MM.1S (cell line): ENCODE data around the gene TMEM131.
"Not testable (repeated sequence)": the region's sequence is repeated elsewhere in the genome, so short reads cannot be mapped to it uniquely, and the experiment has no call there.

Experiments used
- DNase-seq: peaks from one replicate; pipeline ENCODE4 v3.0.0-alpha.2; 2015
- H2AFZ ChIP-seq: fragments of 300-600 bp; sonication (generic); 2 replicates; pipeline ENCODE4 v1.6.0; 2016; ENCODE audit warnings: antibody characterized with exemption, low read length
- H3F3A ChIP-seq: fragments of 300-600 bp; sonication (generic); 2 replicates; pipeline ENCODE4 v1.6.1; 2016; ENCODE audit warnings: mild to moderate bottlenecking, antibody characterized with exemption, low read length, moderate library complexity, mixed read lengths; ENCODE audit not compliant: insufficient read depth
- H3K27ac ChIP-seq: fragments of 300-600 bp; sonication (generic); 2 replicates; pipeline ENCODE4 v1.5.1; 2016; ENCODE audit warnings: mild to moderate bottlenecking, low read length
- H3K27me3 ChIP-seq: fragments of 300-600 bp; sonication (generic); replicated peaks from 2 replicates; pipeline ENCODE4 v1.6.0; 2016; ENCODE audit warnings: low read length; ENCODE audit not compliant: insufficient read depth
- H3K36me3 ChIP-seq: fragments of 300-600 bp; sonication (generic); replicated peaks from 2 replicates; pipeline ENCODE4 v1.6.1; 2016; ENCODE audit warnings: mild to moderate bottlenecking, low read length, mixed read lengths; ENCODE audit not compliant: insufficient read depth
- H3K4me1 ChIP-seq: fragments of 300-600 bp; sonication (generic); 2 replicates; pipeline ENCODE4 v1.6.1; 2016; ENCODE audit warnings: low read length, mixed read lengths
- H3K4me2 ChIP-seq: fragments of 300-600 bp; sonication (generic); 2 replicates; pipeline ENCODE4 v1.6.0; 2016; ENCODE audit warnings: low read depth, low read length
- H3K4me3 ChIP-seq: fragments of 300-600 bp; sonication (generic); 2 replicates; pipeline ENCODE4 v1.5.1; 2016; ENCODE audit warnings: low read length, mixed read lengths
- H3K79me2 ChIP-seq: fragments of 300-600 bp; sonication (generic); 2 replicates; pipeline ENCODE4 v1.6.1; 2016; ENCODE audit warnings: mixed run types, low read length, mixed read lengths
- H3K9ac ChIP-seq: fragments of 300-600 bp; sonication (generic); 2 replicates; pipeline ENCODE4 v1.6.1; 2016; ENCODE audit warnings: low read length, mixed read lengths
- H3K9me2 ChIP-seq: fragments of 300-600 bp; sonication (generic); replicated peaks from 2 replicates; pipeline ENCODE4 v1.6.1; 2016; ENCODE audit warnings: mild to moderate bottlenecking, low read length, mixed read lengths; ENCODE audit not compliant: insufficient read depth
- H3K9me3 ChIP-seq: fragments of 300-600 bp; sonication (generic); replicated peaks from 2 replicates; pipeline ENCODE4 v1.6.1; 2016; ENCODE audit warnings: mild to moderate bottlenecking, low read length, mixed read lengths; ENCODE audit not compliant: insufficient read depth
- H4K20me1 ChIP-seq: fragments of 300-600 bp; sonication (generic); 2 replicates; pipeline ENCODE4 v1.6.1; 2016; ENCODE audit warnings: mild to moderate bottlenecking, low read length, moderate library complexity, mixed read lengths; ENCODE audit not compliant: insufficient read depth
- EZH2 ChIP-seq: fragments of 300-600 bp; sonication (generic); optimal IDR thresholded peaks from 2 replicates; pipeline ENCODE3; 2017; ENCODE audit warnings: low read depth, mild to moderate bottlenecking, antibody characterized with exemption, low read length, mixed read lengths
- EZH2phosphoT487 ChIP-seq: fragments of 300-600 bp; sonication (generic); IDR thresholded peaks from 2 replicates; pipeline ENCODE4 v1.6.1; 2018; ENCODE audit warnings: antibody characterized with exemption, low read length
- TF ChIP-seq, protein P1 (sequence below): fragments of 300-600 bp; sonication (generic); IDR thresholded peaks from 2 replicates; pipeline ENCODE4 v1.5.1; 2016; ENCODE audit warnings: antibody characterized with exemption, low read length, mixed read lengths

The TMEM131 gene

DNA sequence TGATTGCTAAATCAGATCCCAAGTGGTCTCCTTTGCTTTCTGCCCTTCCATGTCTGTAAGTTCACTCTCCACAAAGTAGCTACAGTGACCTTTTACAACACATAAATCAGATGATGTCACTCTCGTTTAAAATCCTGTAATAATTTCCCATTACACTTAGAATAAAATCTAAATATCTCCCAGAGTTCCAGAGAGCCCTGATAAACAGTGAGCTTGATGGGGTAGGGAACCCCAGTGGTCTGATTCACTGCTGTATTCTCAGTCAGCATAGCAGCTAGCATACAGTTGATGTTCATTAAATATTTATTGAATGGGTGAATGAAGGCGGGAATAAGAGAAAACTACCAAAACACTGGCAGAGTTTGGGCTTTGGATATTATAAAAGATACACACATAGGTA is 164.6 kb downstream of the TMEM131 start:
- Histone ChIP-seq H3K9me3 (no peaks in the 10 kb centered on the region), H2AFZ (no peak overlapping the region), H3F3A (no peaks in the 10 kb centered on the region), H3K36me3 (no peaks in the 10 kb centered on the region), H3K27ac (no peak overlapping the region), H3K9ac (no peak overlapping the region), H3K4me1 (0 out of 2 replicates have a peak, but pooled peaks cover 6% of the 10 kb centered on the region), H4K20me1 (no peaks in the 10 kb centered on the region), H3K27me3 (no peaks in the 10 kb centered on the region), H3K79me2 (no peaks in the 10 kb centered on the region), H3K4me2 (no peak overlapping the region), H3K4me3 (no peak overlapping the region), H3K9me2 (no peaks in the 10 kb centered on the region)
- DNase-seq = no peak
- TF ChIP-seq EZH2 (no peak), EZH2phosphoT487 (no peak)
- TF ChIP-seq, protein P1, sequence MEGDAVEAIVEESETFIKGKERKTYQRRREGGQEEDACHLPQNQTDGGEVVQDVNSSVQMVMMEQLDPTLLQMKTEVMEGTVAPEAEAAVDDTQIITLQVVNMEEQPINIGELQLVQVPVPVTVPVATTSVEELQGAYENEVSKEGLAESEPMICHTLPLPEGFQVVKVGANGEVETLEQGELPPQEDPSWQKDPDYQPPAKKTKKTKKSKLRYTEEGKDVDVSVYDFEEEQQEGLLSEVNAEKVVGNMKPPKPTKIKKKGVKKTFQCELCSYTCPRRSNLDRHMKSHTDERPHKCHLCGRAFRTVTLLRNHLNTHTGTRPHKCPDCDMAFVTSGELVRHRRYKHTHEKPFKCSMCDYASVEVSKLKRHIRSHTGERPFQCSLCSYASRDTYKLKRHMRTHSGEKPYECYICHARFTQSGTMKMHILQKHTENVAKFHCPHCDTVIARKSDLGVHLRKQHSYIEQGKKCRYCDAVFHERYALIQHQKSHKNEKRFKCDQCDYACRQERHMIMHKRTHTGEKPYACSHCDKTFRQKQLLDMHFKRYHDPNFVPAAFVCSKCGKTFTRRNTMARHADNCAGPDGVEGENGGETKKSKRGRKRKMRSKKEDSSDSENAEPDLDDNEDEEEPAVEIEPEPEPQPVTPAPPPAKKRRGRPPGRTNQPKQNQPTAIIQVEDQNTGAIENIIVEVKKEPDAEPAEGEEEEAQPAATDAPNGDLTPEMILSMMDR = no peak

DNA sequence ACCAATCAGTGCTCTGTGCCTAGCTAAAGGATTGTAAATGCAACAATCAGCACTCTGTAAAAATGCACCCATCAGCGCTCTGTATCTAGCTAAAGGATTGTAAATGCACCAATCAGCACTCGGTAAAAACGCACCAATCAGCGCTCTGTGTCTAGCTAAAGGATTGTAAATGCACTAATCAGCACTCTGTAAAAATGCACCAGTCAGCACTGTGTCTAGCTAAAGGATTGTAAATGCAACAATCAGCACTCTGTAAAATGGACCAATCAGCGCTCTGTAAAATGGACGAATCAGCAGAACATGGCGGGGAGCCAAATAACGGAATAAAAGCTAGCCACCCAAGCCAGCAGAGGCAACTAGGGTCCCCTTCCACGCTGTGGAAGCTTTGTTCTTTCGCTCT is 166.5 kb downstream of the TMEM131 start:
- H3K79me2 ChIP-seq, H3F3A ChIP-seq, H3K9me3 ChIP-seq, H3K4me1 ChIP-seq, H2AFZ ChIP-seq, H4K20me1 ChIP-seq, H3K36me3 ChIP-seq, H3K27ac ChIP-seq, H3K4me3 ChIP-seq, H3K9ac ChIP-seq, H3K4me2 ChIP-seq, H3K9me2 ChIP-seq, DNase-seq, H3K27me3 ChIP-seq: not testable (repeated sequence)

DNA sequence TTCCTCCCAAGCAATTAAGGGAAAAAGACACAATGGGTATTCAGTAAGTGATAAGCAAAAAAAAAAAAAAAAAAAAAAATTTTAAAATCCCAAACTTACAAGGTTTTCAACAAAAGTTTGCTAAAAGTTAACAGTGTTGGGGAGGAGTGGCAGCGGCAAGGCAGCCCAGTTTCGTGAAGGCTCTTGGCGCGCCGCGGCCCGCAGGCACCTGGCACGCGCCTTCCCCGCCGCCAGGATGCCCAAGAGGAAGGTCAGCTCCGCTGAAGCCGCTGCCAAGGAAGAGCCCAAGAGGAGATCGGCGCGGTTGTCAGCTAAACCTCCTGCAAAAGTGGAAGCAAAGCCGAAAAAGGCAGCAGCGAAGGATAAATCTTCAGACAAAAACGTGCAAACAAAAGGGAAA is 168.7 kb downstream of the TMEM131 start:
- not testable (repeated sequence) for H2AFZ ChIP-seq, H3F3A ChIP-seq, H3K79me2 ChIP-seq, H3K4me1 ChIP-seq, H3K4me3 ChIP-seq, H3K27me3 ChIP-seq, H3K27ac ChIP-seq, H3K9me3 ChIP-seq, H4K20me1 ChIP-seq, H3K9ac ChIP-seq, DNase-seq, H3K9me2 ChIP-seq, H3K36me3 ChIP-seq, H3K4me2 ChIP-seq

DNA sequence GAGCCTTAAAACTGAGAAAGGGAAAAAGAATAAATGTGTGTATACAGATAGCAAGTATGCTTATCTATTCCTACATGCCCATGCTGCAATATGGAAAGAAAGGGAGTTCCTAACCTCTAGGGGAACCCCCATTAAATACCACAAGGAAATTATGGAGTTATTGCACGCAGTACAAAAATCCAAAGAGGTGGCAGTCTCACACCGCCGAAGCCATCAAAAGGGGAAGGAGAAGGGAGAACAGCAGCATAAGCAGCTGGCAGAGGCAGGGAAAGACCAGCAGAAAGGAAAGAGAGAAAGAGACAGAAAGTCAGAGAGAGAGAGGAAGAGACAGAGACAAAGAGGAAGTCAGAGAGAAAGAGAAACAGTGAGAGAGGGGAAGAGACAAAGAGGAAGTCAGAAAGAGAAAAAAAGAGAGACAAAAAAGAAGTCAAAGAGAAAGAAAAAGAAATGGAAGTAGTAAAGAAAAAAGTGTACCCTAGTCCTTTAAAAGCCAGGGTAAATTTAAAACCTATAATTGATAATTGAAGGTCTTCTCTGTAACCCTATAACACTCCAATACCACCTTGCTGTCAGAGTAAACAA is 169.4 kb downstream of the TMEM131 start:
- H3K27me3 ChIP-seq, H3K9ac ChIP-seq, H3K4me1 ChIP-seq, H3K9me3 ChIP-seq, H4K20me1 ChIP-seq, H3K4me3 ChIP-seq, H2AFZ ChIP-seq, H3K9me2 ChIP-seq, H3K27ac ChIP-seq, H3K4me2 ChIP-seq, DNase-seq, H3K36me3 ChIP-seq, H3F3A ChIP-seq, H3K79me2 ChIP-seq: not testable (repeated sequence)

DNA sequence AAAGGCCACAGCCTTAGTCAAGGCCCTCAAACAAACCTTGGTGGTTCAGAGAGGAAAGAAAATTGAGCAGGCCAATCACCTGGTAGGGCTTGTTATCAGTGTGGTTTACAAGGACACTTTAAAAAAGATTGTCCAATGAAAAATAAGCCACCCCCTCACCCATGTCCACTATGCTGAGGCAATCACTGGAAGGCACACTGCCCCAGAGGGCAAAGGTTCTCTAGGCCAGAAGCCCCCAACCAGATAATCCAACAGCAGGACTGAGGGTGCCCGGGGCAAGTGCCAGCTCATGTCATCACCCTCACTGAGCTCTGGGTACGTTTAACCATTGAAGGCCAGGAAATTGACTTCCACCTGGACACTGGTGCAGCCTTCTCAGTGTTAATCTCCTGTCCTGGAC is 171.7 kb downstream of the TMEM131 start:
- not testable (repeated sequence) for H3K9ac ChIP-seq, H3K9me2 ChIP-seq, H3K79me2 ChIP-seq, H3K9me3 ChIP-seq, H3F3A ChIP-seq, H3K4me2 ChIP-seq, H2AFZ ChIP-seq, H3K4me1 ChIP-seq, DNase-seq, H3K4me3 ChIP-seq, H4K20me1 ChIP-seq, H3K27ac ChIP-seq, H3K36me3 ChIP-seq, H3K27me3 ChIP-seq

DNA sequence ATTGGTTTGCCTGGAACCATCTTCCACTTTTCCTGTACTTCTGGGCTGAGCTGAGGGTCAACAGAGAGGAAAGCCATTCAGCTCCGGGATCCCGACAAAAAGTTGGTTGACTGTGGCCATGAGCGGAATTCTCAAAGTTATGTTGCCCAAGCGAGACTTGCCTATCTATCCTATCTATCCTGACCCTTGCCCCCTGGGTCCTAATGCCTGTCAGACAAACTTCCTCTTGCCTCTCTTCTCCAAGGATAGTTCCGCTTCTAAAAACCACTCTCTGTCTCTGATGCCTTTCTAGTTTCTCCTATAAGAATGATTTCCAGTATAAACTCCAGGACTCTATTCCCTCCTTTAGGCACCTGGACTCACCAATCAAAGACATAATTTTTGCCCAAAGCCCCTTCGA is 173.9 kb downstream of the TMEM131 start:
- not testable (repeated sequence) for H3K4me1 ChIP-seq, H3F3A ChIP-seq, H3K9me2 ChIP-seq, H3K4me2 ChIP-seq, H3K79me2 ChIP-seq, H3K4me3 ChIP-seq, H3K9me3 ChIP-seq, H2AFZ ChIP-seq, H3K9ac ChIP-seq, DNase-seq, H4K20me1 ChIP-seq, H3K27ac ChIP-seq, H3K27me3 ChIP-seq, H3K36me3 ChIP-seq
